Measurements from ENCODE around the gene TMEM80.

- TF ChIP-seq CTCF (IDR thresholded peaks at IDR 0.05; ENCODE audit: poor library complexity) (no peak), EZH2 (IDR thresholded peaks at IDR 0.05; ENCODE audit: borderline replicate concordance) (no peak)
Observed at GRCh38 chr11:729492-730074, 34.0 kb downstream of the TMEM80 start.

Measured in hepatocyte (in vitro differentiated cells).